Smooth muscle cell (in vitro differentiated cells): ENCODE results near the gene PALD1. TPM values are rescaled to one million over a fixed set of nuclear protein-coding genes. Genes with fewer than 3 reads are reported as not detected.
A peak's percentile ranks its signal among the peaks of the same experiment; 100 is the strongest.

Experiments used
- DNase-seq: peaks from one replicate; lab custom pipeline; 2025; ENCODE audit not compliant: unreplicated experiment; lab: John Stamatoyannopoulos, UW
- H2AFZ ChIP-seq: fragments of 200-600 bp; sonication (generic); 2 replicates; pipeline ENCODE4 v1.6.0; 2016; ENCODE audit warnings: antibody characterized with exemption, low read depth, mild to moderate bottlenecking
- H3F3A ChIP-seq: fragments of 200-600 bp; sonication (generic); 2 replicates; pipeline ENCODE4 v1.6.0; 2017; ENCODE audit warnings: antibody characterized with exemption, low read depth
- H3K27ac ChIP-seq: fragments of 200-600 bp; sonication (generic); 2 replicates; pipeline ENCODE4 v1.5.1; 2016; ENCODE audit warnings: low read depth, mild to moderate bottlenecking
- H3K27me3 ChIP-seq: fragments of 200-600 bp; sonication (generic); 2 replicates; pipeline ENCODE4 v1.6.1; 2016; ENCODE audit warnings: low read depth, mild to moderate bottlenecking
- H3K36me3 ChIP-seq: fragments of 200-600 bp; sonication (generic); 2 replicates; pipeline ENCODE4 v1.5.1; 2016; ENCODE audit warnings: low read depth
- H3K4me1 ChIP-seq: fragments of 200-600 bp; sonication (generic); 2 replicates; pipeline ENCODE4 v1.5.1; 2016; ENCODE audit warnings: low read depth
- H3K4me2 ChIP-seq: fragments of 200-600 bp; sonication (generic); 2 replicates; pipeline ENCODE4 v1.6.0; 2016; ENCODE audit warnings: mild to moderate bottlenecking
- H3K4me3 ChIP-seq: fragments of 200-600 bp; sonication (generic); 2 replicates; pipeline ENCODE4 v1.5.1; 2016; ENCODE audit warnings: mild to moderate bottlenecking
- H3K79me2 ChIP-seq: fragments of 200-600 bp; sonication (generic); 2 replicates; pipeline ENCODE4 v1.6.0; 2016; ENCODE audit warnings: low read depth, mild to moderate bottlenecking
- H3K9ac ChIP-seq: fragments of 200-600 bp; sonication (generic); 2 replicates; pipeline ENCODE4 v1.6.0; 2016; ENCODE audit warnings: low read depth
- H3K9me3 ChIP-seq: fragments of 200-600 bp; sonication (generic); replicated peaks from 2 replicates; pipeline ENCODE4 v1.5.1; 2016; ENCODE audit warnings: low read depth
- H4K20me1 ChIP-seq: fragments of 200-600 bp; sonication (generic); 2 replicates; pipeline ENCODE4 v1.6.0; 2016; ENCODE audit warnings: low read depth
- CTCF ChIP-seq: fragments of 200-600 bp; sonication (generic); IDR thresholded peaks from 2 replicates; pipeline ENCODE4 v1.5.1; 2017; ENCODE audit warnings: borderline replicate concordance, mild to moderate bottlenecking, antibody characterized with exemption; ENCODE audit not compliant: insufficient read depth, poor library complexity, severe bottlenecking
- WGBS: methylation state at CpG from one replicate; pipeline ENCODE4 v1.1.7; 2016; ENCODE audit warnings: low lambda C conversion rate; 5-methylcytosine and 5-hydroxymethylcytosine counted together
- polyA plus RNA-seq: library from polyadenylated mRNA; unstranded; fragments of >200 nt; fragmentation: Nextera tagmentation; extraction: Ambion mirVana; gene quantifications from 2 replicates; pipeline ENCODE4 v1.2.1, GENCODE V29; 2016
- total RNA-seq: library from RNA; depleted of rRNA; stranded (reverse); fragments of >200 nt; gene quantifications from 2 replicates; pipeline ENCODE4 v1.2.3, GENCODE V29; 2014

Gene PALD1
- total and polyA plus RNA-seq, 2 experiments from 2014 or later, result 1.4 to 2.2 TPM

DNA sequence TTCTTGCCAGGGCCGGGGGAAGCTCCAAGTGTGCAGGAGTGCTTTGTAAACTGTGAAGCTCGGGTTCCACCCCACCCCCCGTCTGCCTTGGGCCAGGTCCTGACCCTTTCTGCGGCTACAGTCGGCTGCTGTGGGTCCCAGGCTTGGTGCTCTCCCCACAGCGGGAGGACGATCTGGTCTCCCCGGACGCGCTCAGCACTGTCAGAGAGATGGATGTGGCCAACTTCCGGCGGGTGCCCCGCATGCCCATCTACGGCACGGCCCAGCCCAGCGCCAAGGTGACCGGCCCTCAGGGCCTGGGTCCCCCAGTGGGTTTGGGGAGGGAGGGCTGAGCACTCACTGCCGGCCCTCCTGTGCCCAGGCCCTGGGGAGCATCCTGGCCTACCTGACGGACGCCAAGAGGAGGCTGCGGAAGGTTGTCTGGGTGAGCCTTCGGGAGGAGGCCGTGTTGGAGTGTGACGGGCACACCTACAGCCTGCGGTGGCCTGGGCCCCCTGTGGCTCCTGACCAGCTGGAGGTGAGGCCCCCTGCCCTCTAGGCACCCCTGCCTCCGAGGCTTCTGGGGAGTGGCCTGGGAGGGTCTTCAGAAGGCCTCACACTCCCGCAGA lies 60.3 kb downstream of the PALD1 start:
- 97% methylated on average over 27 of the region's 27 CpGs for WGBS
- Histone ChIP-seq H3K79me2 (no peaks in the 10 kb centered on the region), H3K27ac (no peak overlapping the region), H3K27me3 (no peaks in the 10 kb centered on the region), H3K4me2 (no peak overlapping the region), H2AFZ (no peak overlapping the region), H3K9ac (no peak overlapping the region), H3K4me3 (no peak overlapping the region), H4K20me1 (no peaks in the 10 kb centered on the region), H3K4me1 (peaks cover 12% of the 10 kb centered on the region), H3F3A (no peaks in the 10 kb centered on the region), H3K36me3 (no peaks in the 10 kb centered on the region), H3K9me3 (no peaks in the 10 kb centered on the region)
- TF ChIP-seq CTCF, result no peak
- no peak for DNase-seq

DNA sequence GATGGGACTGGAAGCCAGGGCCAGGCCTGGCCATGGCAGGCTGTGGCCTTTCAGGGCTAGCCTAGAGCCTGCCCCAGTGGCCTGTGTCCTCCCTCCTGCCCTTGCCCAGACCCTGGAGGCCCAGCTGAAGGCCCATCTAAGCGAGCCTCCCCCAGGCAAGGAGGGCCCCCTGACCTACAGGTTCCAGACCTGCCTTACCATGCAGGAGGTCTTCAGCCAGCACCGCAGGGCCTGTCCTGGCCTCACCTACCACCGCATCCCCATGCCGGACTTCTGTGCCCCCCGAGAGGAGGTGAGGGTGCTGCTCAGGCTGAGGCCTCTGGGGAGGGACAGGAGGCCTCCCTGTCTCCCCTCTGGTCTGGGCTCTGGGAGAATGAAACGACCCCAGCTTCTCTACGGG lies 60.9 kb downstream of the PALD1 start:
- no peak overlapping the region for H3K9ac ChIP-seq
- no peaks in the 10 kb centered on the region for H3K27me3 ChIP-seq
- H3K79me2 ChIP-seq, result no peaks in the 10 kb centered on the region
- no peak for TF ChIP-seq CTCF
- WGBS, result 88% methylated on average over 7 of the region's 7 CpGs
- no peaks in the 10 kb centered on the region for H4K20me1 ChIP-seq
- H3K27ac ChIP-seq, result no peak overlapping the region
- H3K9me3 ChIP-seq, result no peaks in the 10 kb centered on the region
- peaks cover 12% of the 10 kb centered on the region for H3K4me1 ChIP-seq
- H3K36me3 ChIP-seq, result no peaks in the 10 kb centered on the region
- no peak overlapping the region for H3K4me2 ChIP-seq
- H3F3A ChIP-seq, result no peaks in the 10 kb centered on the region
- H2AFZ ChIP-seq, result no peak overlapping the region
- no peak for DNase-seq
- H3K4me3 ChIP-seq, result no peak overlapping the region

GRCh38 chr10:70540089-70540788 lies 61.7 kb downstream of the PALD1 start:
- Histone ChIP-seq H3F3A (no peaks in the 10 kb centered on the region), H3K9ac (no peak overlapping the region), H3K4me2 (no peak overlapping the region), H3K4me3 (no peak overlapping the region), H3K36me3 (no peaks in the 10 kb centered on the region), H3K79me2 (no peaks in the 10 kb centered on the region), H4K20me1 (no peaks in the 10 kb centered on the region), H2AFZ (no peak overlapping the region), H3K27ac (no peak overlapping the region), H3K4me1 (peaks cover 12% of the 10 kb centered on the region), H3K27me3 (no peaks in the 10 kb centered on the region), H3K9me3 (no peaks in the 10 kb centered on the region)
- TF ChIP-seq CTCF, result peak; percentile 65
- DNase-seq, result no peak
- WGBS, result 77% methylated on average over 14 of the region's 17 CpGs
